ENCODE data around the gene IRF3. TPM values are rescaled to one million over a fixed set of nuclear protein-coding genes. Genes with fewer than 3 reads are reported as not detected.

Gene IRF3
- polyA plus RNA-seq, 1 donor = 95.2 TPM

DNA sequence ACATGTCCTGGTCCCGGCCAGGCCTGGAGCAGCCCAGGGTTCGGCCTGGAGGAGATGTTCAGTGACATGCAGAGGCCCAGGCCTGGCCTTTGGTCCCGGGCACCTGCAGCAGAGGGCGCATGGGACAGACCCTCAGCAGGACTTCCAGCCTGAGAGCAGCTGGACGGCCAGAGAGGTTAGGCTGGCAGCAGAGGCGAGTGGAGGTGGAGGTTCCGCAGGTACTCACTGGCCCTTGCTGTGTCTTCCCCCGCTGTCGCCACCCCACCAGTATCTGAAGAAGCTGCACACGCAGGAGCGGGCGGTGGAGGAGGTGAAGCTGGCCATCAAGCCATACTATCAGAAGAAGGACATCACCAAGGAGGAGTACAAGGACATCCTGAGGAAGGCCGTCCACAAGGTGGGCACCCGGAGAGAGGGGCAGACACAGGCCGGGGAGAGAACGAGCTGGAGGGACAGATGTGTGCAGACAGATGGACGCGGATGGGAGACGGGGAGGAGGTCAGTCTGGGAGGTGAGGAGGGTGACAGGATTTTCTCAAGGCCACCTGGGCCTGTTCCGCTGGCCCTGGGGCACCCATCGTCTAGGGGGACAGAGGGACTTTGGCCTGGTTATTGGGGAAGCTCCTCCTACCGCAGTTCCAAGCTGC lies 8.0 kb downstream of the IRF3 start:
- Histone ChIP-seq H3K4me3 (ENCODE audit: low read length) (no peak overlapping the region), H3K9me3 (ENCODE audit: control insufficient read depth, low read depth, low read length) (no peaks in the 10 kb centered on the region), H3K4me1 (ENCODE audit: control insufficient read depth, insufficient read depth, low read length) (no peaks in the 10 kb centered on the region), H3K36me3 (ENCODE audit: control insufficient read depth, insufficient read depth, low read length) (peaks cover 95% of the 10 kb centered on the region), H3K27ac (ENCODE audit: low read length) (no peak overlapping the region), H3K27me3 (ENCODE audit: control insufficient read depth, insufficient read depth, low read length) (no peaks in the 10 kb centered on the region)
- no peak for DNase-seq
- no CpG with 5 or more reads among the region's 22 CpGs for WGBS (ENCODE audit: insufficient coverage, low lambda C conversion rate)

DNA sequence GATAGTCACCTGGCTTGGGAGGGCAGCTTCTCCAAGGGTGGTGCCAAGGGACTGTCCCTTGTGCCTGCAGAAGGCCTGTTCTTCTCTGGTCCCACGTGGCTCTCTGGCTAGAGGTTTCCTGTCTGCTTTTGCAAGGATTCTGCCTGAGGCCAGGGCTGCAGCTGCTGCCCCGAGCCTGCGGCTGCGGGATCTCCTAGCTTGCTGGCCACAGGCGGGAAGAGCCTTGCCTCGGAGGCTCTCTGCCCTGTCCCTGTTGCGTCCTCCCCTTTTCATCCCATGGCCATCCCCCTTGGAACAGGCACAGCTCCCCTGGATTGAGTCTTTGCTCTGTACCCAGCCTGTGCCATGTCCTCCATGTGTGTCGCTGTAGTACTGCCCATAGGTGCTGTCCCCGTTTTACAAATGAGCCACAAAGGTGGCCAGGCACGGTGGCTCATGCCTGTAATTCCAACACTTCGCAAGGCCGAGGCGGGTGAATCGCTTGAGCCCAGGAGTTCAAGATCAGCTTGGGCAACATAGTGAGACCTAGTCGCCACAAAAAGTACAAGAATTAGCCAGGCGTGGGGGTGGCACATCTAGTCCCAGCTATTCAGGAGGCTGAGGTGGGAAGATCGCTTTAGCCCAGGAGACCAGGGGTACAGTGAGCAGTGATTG lies 9.1 kb downstream of the IRF3 start:
- H3K9me3 ChIP-seq (ENCODE audit: control insufficient read depth, low read depth, low read length) = peaks cover 4% of the 10 kb centered on the region
- no peak overlapping the region for H3K27ac ChIP-seq (ENCODE audit: low read length)
- WGBS (ENCODE audit: insufficient coverage, low lambda C conversion rate) = 100% methylated on average over 1 of the region's 17 CpGs
- no peak overlapping the region for H3K4me3 ChIP-seq (ENCODE audit: low read length)
- peaks cover 89% of the 10 kb centered on the region for H3K36me3 ChIP-seq (ENCODE audit: control insufficient read depth, insufficient read depth, low read length)
- no peaks in the 10 kb centered on the region for H3K27me3 ChIP-seq (ENCODE audit: control insufficient read depth, insufficient read depth, low read length)
- H3K4me1 ChIP-seq (ENCODE audit: control insufficient read depth, insufficient read depth, low read length) = no peaks in the 10 kb centered on the region
- no peak for DNase-seq

DNA sequence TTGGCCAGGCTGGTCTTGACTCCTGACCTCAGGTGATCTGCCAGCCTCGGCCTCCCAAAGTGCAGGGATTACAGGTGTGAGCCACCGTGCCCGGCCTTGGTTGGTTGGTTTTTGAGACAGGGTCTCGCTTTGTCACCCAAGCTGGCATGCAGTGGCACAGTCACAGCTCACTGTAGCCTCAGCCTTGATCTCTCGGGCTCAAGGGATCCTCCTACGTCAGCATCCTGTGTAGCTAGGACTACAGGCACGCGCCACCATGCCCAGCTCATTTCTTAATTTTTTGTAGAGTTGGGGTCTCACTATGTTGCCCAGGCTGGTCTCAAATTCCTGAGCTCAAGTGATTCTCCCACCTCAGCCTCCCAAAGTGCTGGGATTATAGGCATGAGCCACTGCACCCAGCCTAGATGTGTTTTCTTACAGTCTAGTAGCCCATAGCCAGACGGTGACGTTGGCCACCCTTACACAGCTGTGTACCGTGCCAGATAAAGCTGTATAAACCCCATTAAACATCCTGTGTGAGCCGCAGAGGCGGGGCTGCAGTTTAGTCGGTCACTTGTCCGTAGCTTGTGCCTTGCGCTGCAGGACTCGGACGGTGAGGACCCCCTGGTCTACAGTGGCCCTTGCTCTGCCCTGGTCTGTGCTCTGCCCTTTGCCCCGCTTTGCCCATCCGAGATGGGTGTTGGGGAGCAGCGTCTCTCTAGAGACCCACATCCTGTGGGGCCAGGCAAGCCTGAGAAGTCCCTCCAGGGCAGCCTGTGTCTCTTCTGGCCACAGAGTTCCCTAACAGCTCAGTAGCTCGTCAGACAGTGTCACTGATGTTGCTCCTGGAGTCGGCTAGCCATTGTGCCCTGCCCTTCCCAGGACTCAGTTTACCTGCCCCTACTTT lies 9.8 kb downstream of the IRF3 start:
- 80% methylated on average over 3 of the region's 23 CpGs for WGBS (ENCODE audit: insufficient coverage, low lambda C conversion rate)
- no peak for DNase-seq
- H3K9me3 ChIP-seq (ENCODE audit: control insufficient read depth, low read depth, low read length) = peaks cover 4% of the 10 kb centered on the region
- no peaks in the 10 kb centered on the region for H3K4me1 ChIP-seq (ENCODE audit: control insufficient read depth, insufficient read depth, low read length)
- no peak overlapping the region for H3K27ac ChIP-seq (ENCODE audit: low read length)
- H3K27me3 ChIP-seq (ENCODE audit: control insufficient read depth, insufficient read depth, low read length) = no peaks in the 10 kb centered on the region
- peaks cover 86% of the 10 kb centered on the region for H3K36me3 ChIP-seq (ENCODE audit: control insufficient read depth, insufficient read depth, low read length)
- no peak overlapping the region for H3K4me3 ChIP-seq (ENCODE audit: low read length)

DNA sequence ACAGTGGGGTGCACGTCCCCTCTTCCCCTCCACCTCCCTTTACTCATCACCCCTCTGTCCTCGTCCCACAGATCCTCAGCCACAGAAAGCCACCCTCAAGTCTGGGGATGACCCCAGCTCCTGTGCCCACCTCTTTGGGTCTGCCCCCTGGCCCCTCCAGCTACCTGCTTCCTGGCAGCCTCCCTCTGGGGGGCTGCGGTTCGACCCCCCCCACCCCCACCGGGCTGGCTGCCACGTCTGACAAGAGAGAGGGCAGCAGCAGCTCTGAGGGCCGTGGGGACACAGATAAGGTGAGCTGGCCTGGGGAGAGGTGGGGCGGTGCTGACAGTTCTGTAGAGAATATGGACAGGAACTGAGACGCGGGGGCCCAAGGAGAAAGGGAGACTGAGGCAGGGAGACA lies 11.1 kb downstream of the IRF3 start:
- DNase-seq = no peak
- peaks cover 85% of the 10 kb centered on the region for H3K36me3 ChIP-seq (ENCODE audit: control insufficient read depth, insufficient read depth, low read length)
- H3K27ac ChIP-seq (ENCODE audit: low read length) = no peak overlapping the region

DNA sequence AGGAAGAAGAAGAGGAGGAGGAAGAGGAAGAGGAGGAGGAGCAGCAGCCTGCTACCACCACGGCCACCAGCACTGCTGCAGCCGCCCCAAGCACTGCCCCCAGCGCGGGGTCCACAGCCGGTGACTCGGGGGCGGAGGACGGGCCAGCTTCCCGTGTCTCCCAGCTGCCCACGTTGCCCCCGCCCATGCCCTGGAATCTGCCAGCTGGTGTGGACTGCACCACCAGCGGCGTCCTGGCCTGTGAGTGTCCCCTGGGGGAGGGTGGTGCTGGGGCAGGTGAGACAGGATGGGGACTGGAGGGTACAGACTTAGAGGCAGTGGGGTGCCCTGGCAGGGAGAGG lies 12.2 kb downstream of the IRF3 start:
- no peak for DNase-seq
- WGBS (ENCODE audit: insufficient coverage, low lambda C conversion rate) = no CpG with 5 or more reads among the region's 13 CpGs
- Histone ChIP-seq H3K4me1 (ENCODE audit: control insufficient read depth, insufficient read depth, low read length) (no peaks in the 10 kb centered on the region), H3K9me3 (ENCODE audit: control insufficient read depth, low read depth, low read length) (peaks cover 4% of the 10 kb centered on the region), H3K36me3 (ENCODE audit: control insufficient read depth, insufficient read depth, low read length) (peaks cover 80% of the 10 kb centered on the region), H3K4me3 (ENCODE audit: low read length) (no peak overlapping the region), H3K27ac (ENCODE audit: low read length) (no peak overlapping the region), H3K27me3 (ENCODE audit: control insufficient read depth, insufficient read depth, low read length) (no peaks in the 10 kb centered on the region)

More for the DNA sequence above, 11.1 kb downstream of the IRF3 start:
- WGBS (ENCODE audit: insufficient coverage, low lambda C conversion rate) = no CpG with 5 or more reads among the region's 10 CpGs
- no peak overlapping the region for H3K4me3 ChIP-seq (ENCODE audit: low read length)
- peaks cover 4% of the 10 kb centered on the region for H3K9me3 ChIP-seq (ENCODE audit: control insufficient read depth, low read depth, low read length)
- no peaks in the 10 kb centered on the region for H3K27me3 ChIP-seq (ENCODE audit: control insufficient read depth, insufficient read depth, low read length)
- no peaks in the 10 kb centered on the region for H3K4me1 ChIP-seq (ENCODE audit: control insufficient read depth, insufficient read depth, low read length)

DNA sequence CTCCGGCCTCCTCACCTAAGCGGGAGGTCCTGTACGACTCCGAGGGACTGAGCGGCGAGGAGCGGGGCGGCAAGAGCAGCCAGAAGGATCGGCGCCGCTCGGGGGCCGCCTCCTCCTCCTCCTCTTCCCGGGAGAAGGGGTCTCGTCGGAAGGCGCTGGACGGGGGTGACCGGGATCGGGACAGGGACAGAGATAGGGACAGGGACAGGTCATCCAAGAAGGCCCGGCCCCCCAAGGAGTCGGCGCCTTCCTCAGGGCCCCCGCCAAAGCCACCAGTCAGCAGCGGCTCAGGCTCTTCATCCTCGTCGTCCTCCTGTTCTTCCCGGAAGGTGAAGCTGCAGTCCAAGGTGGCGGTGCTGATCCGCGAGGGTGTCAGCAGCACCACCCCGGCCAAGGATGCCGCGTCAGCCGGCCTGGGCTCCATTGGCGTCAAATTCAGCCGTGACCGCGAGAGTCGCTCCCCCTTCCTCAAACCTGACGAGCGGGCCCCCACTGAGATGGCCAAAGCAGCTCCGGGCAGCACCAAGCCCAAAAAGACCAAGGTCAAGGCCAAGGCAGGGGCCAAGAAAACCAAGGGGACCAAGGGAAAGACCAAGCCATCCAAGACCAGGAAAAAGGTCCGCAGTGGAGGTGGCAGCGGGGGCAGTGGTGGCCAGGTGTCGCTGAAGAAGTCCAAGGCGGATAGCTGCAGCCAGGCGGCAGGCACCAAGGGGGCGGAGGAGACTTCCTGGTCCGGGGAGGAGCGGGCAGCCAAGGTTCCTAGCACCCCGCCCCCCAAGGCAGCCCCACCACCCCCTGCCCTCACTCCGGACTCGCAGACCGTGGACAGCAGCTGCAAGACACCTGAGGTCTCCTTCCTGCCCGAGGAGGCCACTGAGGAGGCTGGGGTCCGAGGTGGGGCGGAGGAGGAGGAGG lies 12.8 kb downstream of the IRF3 start:
- Histone ChIP-seq H3K27ac (ENCODE audit: low read length) (no peak overlapping the region), H3K4me3 (ENCODE audit: low read length) (no peak overlapping the region), H3K9me3 (ENCODE audit: control insufficient read depth, low read depth, low read length) (peaks cover 4% of the 10 kb centered on the region), H3K36me3 (ENCODE audit: control insufficient read depth, insufficient read depth, low read length) (peaks cover 77% of the 10 kb centered on the region), H3K4me1 (ENCODE audit: control insufficient read depth, insufficient read depth, low read length) (no peaks in the 10 kb centered on the region), H3K27me3 (ENCODE audit: control insufficient read depth, insufficient read depth, low read length) (no peaks in the 10 kb centered on the region)
- no peak for DNase-seq
- WGBS (ENCODE audit: insufficient coverage, low lambda C conversion rate) = no CpG with 5 or more reads among the region's 58 CpGs

DNA sequence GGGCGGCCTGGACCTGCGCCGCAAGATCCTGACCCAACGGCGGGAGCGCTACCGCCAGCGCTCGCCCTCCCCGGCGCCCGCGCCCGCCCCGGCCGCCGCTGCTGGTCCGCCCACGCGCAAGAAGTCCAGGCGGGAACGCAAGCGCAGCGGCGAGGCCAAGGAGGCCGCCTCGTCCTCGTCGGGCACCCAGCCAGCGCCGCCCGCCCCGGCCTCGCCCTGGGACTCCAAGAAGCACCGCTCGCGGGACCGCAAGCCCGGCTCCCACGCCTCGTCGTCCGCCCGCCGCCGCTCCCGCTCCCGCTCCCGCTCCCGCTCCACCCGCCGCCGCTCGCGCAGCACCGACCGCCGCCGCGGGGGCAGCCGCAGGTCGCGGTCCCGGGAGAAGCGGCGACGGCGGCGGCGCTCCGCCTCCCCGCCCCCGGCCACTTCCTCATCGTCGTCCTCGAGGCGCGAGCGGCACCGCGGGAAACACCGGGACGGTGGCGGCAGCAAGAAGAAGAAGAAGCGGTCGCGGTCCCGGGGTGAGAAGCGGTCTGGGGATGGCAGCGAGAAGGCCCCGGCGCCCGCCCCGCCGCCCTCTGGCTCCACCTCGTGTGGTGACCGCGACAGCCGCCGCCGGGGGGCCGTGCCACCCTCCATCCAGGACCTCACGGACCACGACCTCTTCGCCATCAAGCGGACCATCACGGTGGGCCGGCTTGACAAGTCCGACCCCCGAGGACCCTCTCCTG lies 13.7 kb downstream of the IRF3 start:
- peaks cover 4% of the 10 kb centered on the region for H3K9me3 ChIP-seq (ENCODE audit: control insufficient read depth, low read depth, low read length)
- WGBS (ENCODE audit: insufficient coverage, low lambda C conversion rate) = 100% methylated on average over 5 of the region's 110 CpGs
- no peak overlapping the region for H3K27ac ChIP-seq (ENCODE audit: low read length)
- no peaks in the 10 kb centered on the region for H3K27me3 ChIP-seq (ENCODE audit: control insufficient read depth, insufficient read depth, low read length)
- no peaks in the 10 kb centered on the region for H3K4me1 ChIP-seq (ENCODE audit: control insufficient read depth, insufficient read depth, low read length)
- no peak overlapping the region for H3K4me3 ChIP-seq (ENCODE audit: low read length)
- no peak for DNase-seq
- peaks cover 79% of the 10 kb centered on the region for H3K36me3 ChIP-seq (ENCODE audit: control insufficient read depth, insufficient read depth, low read length)

DNA sequence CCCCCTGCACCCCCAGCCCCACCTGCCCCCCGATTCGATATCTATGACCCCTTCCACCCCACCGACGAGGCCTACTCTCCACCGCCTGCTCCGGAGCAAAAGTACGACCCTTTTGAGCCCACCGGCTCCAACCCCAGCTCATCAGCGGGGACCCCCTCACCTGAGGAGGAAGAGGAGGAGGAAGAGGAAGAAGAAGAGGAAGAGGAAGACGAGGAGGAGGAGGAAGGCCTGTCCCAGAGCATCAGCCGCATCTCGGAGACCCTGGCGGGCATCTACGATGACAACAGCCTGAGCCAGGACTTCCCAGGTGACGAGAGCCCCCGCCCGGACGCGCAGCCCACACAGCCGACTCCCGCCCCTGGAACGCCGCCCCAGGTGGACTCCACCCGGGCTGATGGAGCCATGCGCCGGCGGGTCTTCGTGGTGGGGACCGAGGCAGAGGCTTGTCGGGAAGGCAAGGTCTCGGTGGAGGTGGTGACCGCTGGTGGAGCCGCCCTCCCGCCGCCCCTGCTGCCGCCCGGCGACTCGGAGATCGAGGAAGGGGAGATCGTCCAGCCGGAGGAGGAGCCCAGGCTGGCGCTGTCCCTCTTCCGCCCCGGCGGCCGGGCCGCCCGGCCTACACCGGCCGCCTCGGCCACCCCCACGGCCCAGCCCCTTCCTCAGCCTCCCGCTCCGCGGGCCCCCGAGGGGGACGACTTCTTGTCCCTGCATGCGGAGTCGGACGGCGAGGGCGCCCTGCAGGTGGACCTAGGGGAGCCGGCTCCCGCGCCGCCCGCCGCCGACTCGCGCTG lies 14.4 kb downstream of the IRF3 start:
- DNase-seq = no peak
- H3K27ac ChIP-seq (ENCODE audit: low read length) = no peak overlapping the region
- H3K4me3 ChIP-seq (ENCODE audit: low read length) = no peak overlapping the region
- H3K36me3 ChIP-seq (ENCODE audit: control insufficient read depth, insufficient read depth, low read length) = peaks cover 79% of the 10 kb centered on the region
- no peaks in the 10 kb centered on the region for H3K4me1 ChIP-seq (ENCODE audit: control insufficient read depth, insufficient read depth, low read length)
- no peaks in the 10 kb centered on the region for H3K27me3 ChIP-seq (ENCODE audit: control insufficient read depth, insufficient read depth, low read length)
- WGBS (ENCODE audit: insufficient coverage, low lambda C conversion rate) = no CpG with 5 or more reads among the region's 72 CpGs
- H3K9me3 ChIP-seq (ENCODE audit: control insufficient read depth, low read depth, low read length) = peaks cover 4% of the 10 kb centered on the region

DNA sequence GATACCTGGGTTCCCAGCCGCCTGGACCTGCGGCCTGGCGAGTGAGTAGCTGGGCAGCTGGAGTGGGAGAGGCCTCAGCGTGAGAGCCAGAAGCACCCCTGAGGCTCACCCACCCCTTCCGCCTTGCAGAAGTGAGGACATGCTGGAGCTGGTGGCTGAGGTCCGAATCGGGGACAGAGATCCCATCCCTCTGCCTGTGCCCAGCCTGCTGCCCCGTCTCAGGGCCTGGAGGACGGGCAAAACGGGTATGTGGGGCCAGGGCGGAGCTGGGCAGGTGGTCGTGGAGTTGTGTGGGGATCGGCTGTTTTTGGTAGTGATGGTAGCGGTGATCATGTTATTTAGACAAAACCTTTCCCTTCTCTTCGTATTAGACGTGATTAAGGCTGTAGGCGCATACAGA lies 19.1 kb downstream of the IRF3 start:
- Histone ChIP-seq H3K27me3 (ENCODE audit: control insufficient read depth, insufficient read depth, low read length) (no peaks in the 10 kb centered on the region), H3K4me3 (ENCODE audit: low read length) (no peak overlapping the region), H3K27ac (ENCODE audit: low read length) (no peak overlapping the region), H3K9me3 (ENCODE audit: control insufficient read depth, low read depth, low read length) (no peaks in the 10 kb centered on the region), H3K4me1 (ENCODE audit: control insufficient read depth, insufficient read depth, low read length) (peaks cover 6% of the 10 kb centered on the region), H3K36me3 (ENCODE audit: control insufficient read depth, insufficient read depth, low read length) (peaks cover 58% of the 10 kb centered on the region)
- no peak for DNase-seq
- WGBS (ENCODE audit: insufficient coverage, low lambda C conversion rate) = 90% methylated on average over 2 of the region's 17 CpGs

Data from large intestine (tissue), 3 donors.